Activated T-cell treated with anti-CD3 and anti-CD28 coated beads, Interleukin-2, amount 50 U/mL, for 72 hours (primary cell): Measurements from ENCODE around the gene SLIT3. TPM values are rescaled to one million over a fixed set of nuclear protein-coding genes. Genes with fewer than 3 reads are reported as not detected.

Experiments used
- ATAC-seq, 2 donors: fragments of 150-1000 bp; cut with Tn5 transposase; replicated peaks in 1 of 2; 2 replicates each; pipeline ENCODE4 v1.10.0; 2021; ENCODE audit warnings: moderate library complexity in 2 of 2, mild to moderate bottlenecking in 1 of 2
- DNase-seq, 2 donors: peaks; one replicate each; pipeline ENCODE4 v3.0.0; 2021 to 2022; ENCODE audit warnings: mixed read lengths in 1 of 2
- H3K27ac Mint-ChIP-seq: one replicate; pipeline ENCODE4 v1.8.0; 2022; ENCODE audit warnings: mild to moderate bottlenecking, moderate library complexity, mixed read lengths
- H3K27me3 Mint-ChIP-seq: one replicate; pipeline ENCODE4 v1.8.0; 2022; ENCODE audit warnings: low read depth, mixed read lengths
- H3K36me3 Mint-ChIP-seq, 2 donors: one replicate each; pipeline ENCODE4 v1.8.0; 2022; ENCODE audit warnings: mixed read lengths in 2 of 2, mild to moderate bottlenecking in 1 of 2; ENCODE audit not compliant: insufficient read depth in 2 of 2
- H3K4me1 Mint-ChIP-seq: one replicate; pipeline ENCODE4 v1.8.0; 2022; ENCODE audit warnings: low read depth, mixed read lengths
- H3K4me3 Mint-ChIP-seq, 2 donors: one replicate each; pipeline ENCODE4 v1.8.0; 2022; ENCODE audit warnings: mild to moderate bottlenecking in 2 of 2, mixed read lengths in 2 of 2, moderate library complexity in 2 of 2
- H3K9me3 Mint-ChIP-seq, 2 donors: one replicate each; pipeline ENCODE4 v1.8.0; 2022; ENCODE audit warnings: mixed read lengths in 2 of 2
- total RNA-seq, 2 donors: library from RNA; stranded (reverse); gene quantifications; one replicate each; pipeline ENCODE4 v1.2.3, GENCODE V29; 2022

The SLIT3 gene
- total RNA-seq, 2 donors from 2014 or later = 1.7 to 3.1 TPM

DNA sequence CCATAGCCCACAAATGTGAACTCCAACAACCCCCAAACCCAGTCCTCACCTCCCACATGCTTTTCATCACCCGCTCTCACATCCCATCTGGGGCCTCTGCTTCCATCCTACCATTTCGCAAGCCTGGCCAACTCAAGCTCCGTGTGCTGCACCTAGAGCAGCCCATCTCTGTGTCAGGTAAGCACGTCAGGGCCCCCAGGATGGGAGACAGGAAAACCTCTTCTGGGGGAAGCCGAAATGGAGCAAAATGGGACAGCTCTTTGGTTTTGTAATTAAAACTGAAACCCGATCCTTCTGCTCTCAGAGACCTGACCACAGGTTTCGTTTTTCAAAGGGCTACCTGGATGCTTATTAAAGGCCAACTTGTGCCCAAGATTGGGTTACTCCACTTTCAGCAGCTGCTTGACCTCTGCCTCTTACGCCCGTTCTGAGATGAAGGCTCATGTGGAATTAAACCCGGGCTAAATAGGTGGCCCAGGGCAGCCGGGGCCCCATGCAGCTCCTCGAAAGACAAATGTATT is 287.7 kb downstream of the SLIT3 start:
- H3K4me1 Mint-ChIP-seq = no peaks in the 10 kb centered on the region
- H3K36me3 Mint-ChIP-seq = no peaks in the 10 kb centered on the region
- H3K27me3 Mint-ChIP-seq = peaks cover 15% of the 10 kb centered on the region

GRCh38 chr5:169012450-169012849 is 288.5 kb downstream of the SLIT3 start:
- DNase-seq (no peak), ATAC-seq (no peak)
- H3K36me3 Mint-ChIP-seq = no peaks in the 10 kb centered on the region
- peaks cover 9% of the 10 kb centered on the region for H3K27me3 Mint-ChIP-seq
- H3K9me3 Mint-ChIP-seq = no peaks in the 10 kb centered on the region
- no peak overlapping the region for H3K4me3 Mint-ChIP-seq
- H3K27ac Mint-ChIP-seq = no peak overlapping the region
- H3K4me1 Mint-ChIP-seq = no peaks in the 10 kb centered on the region

More for the DNA sequence above, 287.7 kb downstream of the SLIT3 start:
- no peaks in the 10 kb centered on the region for H3K9me3 Mint-ChIP-seq
- no peak for DNase-seq
- ATAC-seq = no peak
- no peak overlapping the region for H3K4me3 Mint-ChIP-seq
- H3K27ac Mint-ChIP-seq = no peak overlapping the region

DNA sequence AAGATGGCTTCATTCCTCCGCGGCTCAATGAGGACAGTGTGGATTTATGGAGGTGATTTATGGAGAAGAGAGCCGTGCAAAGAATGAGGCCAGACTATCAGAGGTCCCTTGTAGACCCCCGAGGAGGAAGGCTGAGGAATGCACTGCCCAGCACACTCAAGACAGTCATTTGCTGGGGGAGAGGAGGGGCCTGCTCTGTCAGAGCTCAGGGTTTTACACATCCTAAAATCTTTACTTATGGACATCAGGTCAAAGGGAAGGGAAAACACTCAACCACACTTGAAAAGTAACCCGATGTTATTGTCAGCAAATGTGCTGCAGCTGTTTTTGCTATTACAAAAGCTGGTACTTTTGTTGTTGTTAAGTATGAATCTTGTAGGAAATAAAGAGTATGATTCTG is 289.5 kb downstream of the SLIT3 start:
- Mint-ChIP-seq H3K4me1 (no peaks in the 10 kb centered on the region), H3K27ac (no peak overlapping the region), H3K9me3 (no peaks in the 10 kb centered on the region), H3K4me3 (no peak overlapping the region), H3K36me3 (no peaks in the 10 kb centered on the region), H3K27me3 (peaks cover 9% of the 10 kb centered on the region)
- no peak for DNase-seq
- ATAC-seq = no peak

- H3K36me3 Mint-ChIP-seq = no peaks in the 10 kb centered on the region
- no peaks in the 10 kb centered on the region for H3K4me1 Mint-ChIP-seq
- H3K27ac Mint-ChIP-seq = no peak overlapping the region
- peaks cover 7% of the 10 kb centered on the region for H3K27me3 Mint-ChIP-seq
- no peaks in the 10 kb centered on the region for H3K9me3 Mint-ChIP-seq
- no peak for ATAC-seq
- no peak for DNase-seq
- no peak overlapping the region for H3K4me3 Mint-ChIP-seq
Measured at GRCh38 chr5:169011009-169011408, 289.9 kb downstream of the SLIT3 start.

DNA sequence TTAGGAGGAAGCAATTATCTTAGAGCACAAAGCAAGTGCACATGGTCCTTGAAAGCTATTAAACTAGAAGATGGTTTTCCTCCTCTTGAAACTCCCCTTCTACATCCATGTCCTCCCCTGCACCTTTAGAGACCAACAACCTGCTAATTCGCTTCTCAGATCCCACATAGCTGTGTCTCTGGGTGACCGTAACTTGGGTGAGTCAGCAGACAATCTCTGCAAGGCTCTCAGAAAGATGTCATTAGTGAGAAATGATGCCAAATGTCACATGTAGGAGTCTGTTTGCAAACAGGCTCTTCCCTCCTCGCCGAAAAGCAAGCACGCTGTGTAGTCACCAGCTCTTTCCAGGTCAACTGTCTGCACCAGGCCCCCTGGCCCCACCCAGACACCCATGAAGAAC is 291.8 kb downstream of the SLIT3 start:
- no peak for ATAC-seq
- Mint-ChIP-seq H3K9me3 (no peaks in the 10 kb centered on the region), H3K27ac (no peak overlapping the region), H3K27me3 (peaks cover under 1% of the 10 kb centered on the region), H3K4me3 (no peak overlapping the region), H3K36me3 (no peaks in the 10 kb centered on the region), H3K4me1 (no peaks in the 10 kb centered on the region)
- no peak for DNase-seq

DNA sequence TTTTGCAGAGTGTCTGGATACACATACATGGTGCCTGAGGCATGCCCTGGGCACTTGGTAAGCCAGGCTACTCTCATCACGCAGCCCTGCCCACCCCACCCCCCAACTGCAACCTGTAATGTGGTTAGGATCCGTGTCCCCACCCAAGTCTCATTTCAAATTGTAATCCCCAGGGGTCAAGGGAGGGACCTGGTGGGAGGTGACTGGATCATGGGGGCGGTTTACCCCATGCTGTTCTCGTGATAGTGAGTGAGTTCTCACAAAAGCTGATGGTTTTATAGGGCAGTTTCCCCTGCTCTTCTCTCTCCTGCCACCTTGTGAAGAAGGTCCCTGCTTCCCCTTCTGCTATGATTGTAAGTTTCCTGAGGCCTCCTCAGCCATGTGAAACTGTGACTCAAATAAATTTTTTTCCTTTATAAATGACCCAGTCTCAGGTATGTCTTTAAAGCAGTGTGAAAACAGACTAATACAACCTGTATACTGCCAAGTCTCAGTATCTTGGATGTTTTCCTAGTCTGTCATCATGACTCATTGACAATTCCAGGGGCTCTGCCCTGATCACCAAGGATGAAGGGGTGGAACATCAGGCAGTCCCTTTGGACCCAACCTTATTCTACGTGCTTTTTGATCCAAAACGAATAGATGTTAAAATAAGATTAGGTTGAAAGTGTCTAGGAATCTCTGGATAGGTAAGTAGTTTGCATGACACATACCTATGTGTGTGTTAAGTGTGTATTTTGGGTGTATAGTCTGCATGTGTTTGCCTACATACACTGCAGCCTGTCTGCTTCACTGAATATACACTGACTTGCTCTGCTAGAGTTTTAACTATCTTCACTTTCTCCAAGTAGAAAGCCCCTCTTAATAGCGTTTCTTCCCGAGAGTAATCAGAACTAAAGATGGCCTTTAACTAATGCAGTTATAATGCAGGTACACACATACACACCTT is 293.8 kb downstream of the SLIT3 start:
- H3K9me3 Mint-ChIP-seq = no peaks in the 10 kb centered on the region
- no peaks in the 10 kb centered on the region for H3K36me3 Mint-ChIP-seq
- H3K27me3 Mint-ChIP-seq = no peaks in the 10 kb centered on the region
- H3K4me1 Mint-ChIP-seq = no peaks in the 10 kb centered on the region
- no peak overlapping the region for H3K4me3 Mint-ChIP-seq
- ATAC-seq (no peak), DNase-seq (no peak)
- H3K27ac Mint-ChIP-seq = no peak overlapping the region

DNA sequence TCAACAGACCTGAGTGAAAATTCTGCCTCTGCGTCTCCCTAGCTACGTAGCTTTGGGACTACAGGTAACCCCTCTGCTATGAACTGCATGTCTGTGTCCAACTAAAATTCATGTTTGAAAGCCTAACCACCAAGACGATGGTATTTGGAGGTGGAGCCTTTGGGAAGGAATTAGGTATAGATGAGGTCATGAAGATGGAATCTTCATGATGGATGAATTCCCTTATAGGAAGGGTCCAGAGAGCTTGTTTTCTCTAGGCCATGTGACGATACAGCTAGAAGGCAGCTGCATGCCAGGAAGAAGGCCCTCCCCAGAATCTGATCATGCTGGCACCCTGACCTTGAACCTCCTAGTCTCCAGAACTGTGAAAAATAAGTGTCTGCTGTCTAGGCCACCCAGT is 296.4 kb downstream of the SLIT3 start:
- Mint-ChIP-seq H3K4me3 (no peak overlapping the region), H3K27me3 (no peaks in the 10 kb centered on the region), H3K36me3 (no peaks in the 10 kb centered on the region), H3K9me3 (no peaks in the 10 kb centered on the region), H3K27ac (no peak overlapping the region), H3K4me1 (no peaks in the 10 kb centered on the region)
- DNase-seq (no peak), ATAC-seq (no peak)

DNA sequence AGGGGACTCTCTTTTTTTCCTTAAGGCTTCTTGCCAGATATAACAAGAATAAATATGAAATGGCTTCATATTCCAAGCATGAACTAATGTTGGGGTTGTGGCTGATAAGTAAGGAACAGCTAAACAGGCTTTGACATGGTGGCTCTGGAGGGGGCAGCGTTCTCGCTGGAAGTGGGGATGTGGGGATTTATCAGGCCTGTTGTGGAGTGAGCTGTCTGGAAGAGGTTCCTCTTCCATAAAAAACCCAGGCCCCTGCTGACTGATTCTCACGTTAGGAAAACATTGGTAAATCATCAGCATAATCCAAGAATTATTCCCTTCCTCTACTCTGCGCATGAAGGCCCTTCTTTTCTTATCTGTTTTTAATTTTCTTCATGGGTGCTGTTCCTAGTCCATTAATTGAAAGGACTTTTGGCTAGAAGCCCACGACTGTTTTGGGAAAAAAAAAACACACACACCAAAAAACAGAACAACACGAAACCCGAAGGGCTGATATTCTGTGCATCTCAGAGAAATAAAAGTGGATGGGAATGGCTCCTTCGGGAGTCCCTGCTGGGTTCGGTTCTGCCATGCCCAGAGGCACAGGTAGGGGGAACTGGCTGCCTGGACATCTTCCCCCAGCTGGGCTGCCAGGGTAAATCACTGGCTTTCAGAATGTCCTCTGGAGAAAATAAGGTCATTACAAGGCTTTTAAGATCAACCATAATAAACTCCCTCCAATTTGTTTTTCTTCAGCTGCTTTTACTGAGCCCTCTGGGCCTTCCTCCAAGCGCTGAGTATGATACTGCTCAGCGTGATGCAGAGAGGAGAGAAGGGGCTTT is 297.0 kb downstream of the SLIT3 start:
- Mint-ChIP-seq H3K4me3 (no peak overlapping the region), H3K27me3 (no peaks in the 10 kb centered on the region), H3K9me3 (no peaks in the 10 kb centered on the region), H3K36me3 (no peaks in the 10 kb centered on the region), H3K4me1 (no peaks in the 10 kb centered on the region), H3K27ac (no peak overlapping the region)
- ATAC-seq (no peak), DNase-seq (no peak)

DNA sequence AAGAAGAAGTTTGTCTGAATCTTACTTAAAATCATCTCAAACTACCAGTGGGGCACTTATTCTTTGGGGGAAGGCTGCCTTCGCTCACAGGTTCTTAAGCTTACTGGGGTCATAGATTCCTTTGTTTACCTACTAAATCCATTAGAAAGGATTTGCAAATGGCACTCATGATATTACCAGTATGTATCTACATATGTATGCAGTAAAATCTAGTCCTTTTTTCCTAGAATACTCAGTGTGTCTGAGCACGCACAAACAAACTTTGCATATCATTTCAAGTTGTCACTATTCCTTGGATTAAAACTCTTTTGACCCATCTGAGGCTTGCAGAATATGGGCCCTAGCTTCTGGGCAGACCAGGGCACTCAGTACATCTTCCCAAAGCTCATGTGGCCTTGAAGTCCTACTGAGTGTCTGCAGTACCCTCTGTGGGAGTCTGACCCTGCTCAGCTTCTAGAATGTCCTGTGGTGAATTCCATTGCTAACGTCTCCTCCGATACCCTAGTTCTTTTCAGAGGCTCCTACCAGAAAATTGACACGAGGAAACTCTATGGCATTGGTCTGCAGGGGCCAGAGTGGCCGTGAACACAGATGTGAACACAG is 297.9 kb downstream of the SLIT3 start:
- no peak overlapping the region for H3K4me3 Mint-ChIP-seq
- H3K27me3 Mint-ChIP-seq = no peaks in the 10 kb centered on the region
- no peaks in the 10 kb centered on the region for H3K9me3 Mint-ChIP-seq
- H3K4me1 Mint-ChIP-seq = no peaks in the 10 kb centered on the region
- no peak for DNase-seq
- no peaks in the 10 kb centered on the region for H3K36me3 Mint-ChIP-seq
- no peak for ATAC-seq
- H3K27ac Mint-ChIP-seq = no peak overlapping the region

- no peaks in the 10 kb centered on the region for H3K4me1 Mint-ChIP-seq
- H3K4me3 Mint-ChIP-seq = no peak overlapping the region
- H3K36me3 Mint-ChIP-seq = no peaks in the 10 kb centered on the region
- H3K27ac Mint-ChIP-seq = no peak overlapping the region
- DNase-seq (no peak), ATAC-seq (no peak)
- H3K27me3 Mint-ChIP-seq = no peaks in the 10 kb centered on the region
- H3K9me3 Mint-ChIP-seq = no peaks in the 10 kb centered on the region
Measured at GRCh38 chr5:169001394-169001793, 299.5 kb downstream of the SLIT3 start.

DNA sequence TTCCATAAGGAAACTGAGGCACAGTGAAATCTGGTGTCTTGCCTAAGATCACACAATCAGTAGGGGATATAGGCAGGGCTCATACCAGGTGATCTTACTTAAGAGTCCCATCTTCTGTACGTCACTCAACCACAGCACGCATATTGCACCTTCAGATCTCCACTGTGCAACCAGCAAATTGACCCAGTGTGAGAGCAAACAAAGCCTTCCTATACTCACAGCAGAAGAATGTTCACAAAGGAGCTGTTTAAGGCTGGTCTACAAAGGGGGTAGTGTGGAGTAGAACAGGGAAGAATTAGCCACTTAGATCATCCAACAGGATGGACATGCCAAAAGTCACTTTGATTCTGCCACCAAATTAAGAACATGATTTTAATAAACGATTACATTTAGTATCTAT is 305.9 kb downstream of the SLIT3 start:
- ATAC-seq (no peak), DNase-seq (no peak)
- no peaks in the 10 kb centered on the region for H3K27me3 Mint-ChIP-seq
- no peak overlapping the region for H3K27ac Mint-ChIP-seq
- H3K36me3 Mint-ChIP-seq = no peaks in the 10 kb centered on the region
- H3K4me3 Mint-ChIP-seq = no peak overlapping the region
- H3K9me3 Mint-ChIP-seq = no peaks in the 10 kb centered on the region
- no peaks in the 10 kb centered on the region for H3K4me1 Mint-ChIP-seq

DNA sequence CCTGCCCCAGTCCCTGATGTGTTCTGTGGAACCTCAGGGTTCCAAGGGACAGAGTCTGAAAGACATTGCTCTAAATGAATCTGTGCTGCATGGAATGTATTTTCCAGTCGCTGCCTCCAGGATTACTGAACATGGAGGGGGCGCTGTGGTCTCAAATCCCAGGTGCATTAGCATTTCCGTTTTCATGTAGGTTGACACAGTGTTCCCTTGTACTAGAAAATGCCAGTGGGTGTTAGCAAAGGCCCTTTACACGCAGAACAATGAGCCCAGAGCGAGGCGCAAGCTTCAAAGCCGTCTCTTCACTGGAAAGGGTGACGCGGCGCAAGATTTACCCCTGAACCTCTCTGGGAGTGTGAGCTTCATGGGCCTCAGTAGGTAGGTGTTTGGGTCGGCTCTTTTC is 308.3 kb downstream of the SLIT3 start:
- Mint-ChIP-seq H3K4me3 (no peak overlapping the region), H3K27ac (no peak overlapping the region), H3K4me1 (peaks cover 4% of the 10 kb centered on the region), H3K36me3 (no peaks in the 10 kb centered on the region), H3K9me3 (no peaks in the 10 kb centered on the region), H3K27me3 (peaks cover 10% of the 10 kb centered on the region)
- ATAC-seq (no peak), DNase-seq (no peak)

GRCh38 chr5:168992016-168992415 is 308.9 kb downstream of the SLIT3 start:
- peaks cover 17% of the 10 kb centered on the region for H3K27me3 Mint-ChIP-seq

More at GRCh38 chr5:168992016-168992415, 308.9 kb downstream of the SLIT3 start:
- Mint-ChIP-seq H3K27ac (no peak overlapping the region), H3K9me3 (no peaks in the 10 kb centered on the region), H3K4me3 (no peak overlapping the region), H3K36me3 (no peaks in the 10 kb centered on the region), H3K4me1 (peaks cover 4% of the 10 kb centered on the region)
- DNase-seq = no peak
- no peak for ATAC-seq
